HG02678 (cell line): ENCODE data around the gene SEMA3E.

Source experiments
- ATAC-seq: cut with Tn5 transposase; IDR thresholded peaks from one replicate; pipeline ENCODE4 v1.9.1; 2021; ENCODE audit warnings: mild to moderate bottlenecking, moderate library complexity; ENCODE audit not compliant: unreplicated experiment

The SEMA3E gene

DNA sequence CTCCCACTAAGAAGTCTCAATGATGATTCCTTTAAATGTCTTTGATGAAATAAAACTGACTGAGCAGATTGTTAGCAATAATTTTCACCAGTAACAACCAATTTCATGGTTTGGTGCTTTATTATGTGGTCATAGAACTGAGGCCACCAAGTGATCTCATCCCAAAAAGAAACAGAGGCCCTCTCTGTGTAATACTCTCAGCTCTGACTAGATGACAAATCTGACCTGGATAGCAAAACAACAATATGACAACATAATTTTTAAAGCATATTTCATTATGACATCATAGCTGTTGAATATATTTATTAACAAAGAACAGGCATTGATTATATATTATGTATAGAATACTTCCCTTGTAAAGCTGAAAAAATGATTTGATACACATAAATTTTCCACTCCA is 5.9 kb downstream of the SEMA3E start:
- no peak for ATAC-seq

DNA sequence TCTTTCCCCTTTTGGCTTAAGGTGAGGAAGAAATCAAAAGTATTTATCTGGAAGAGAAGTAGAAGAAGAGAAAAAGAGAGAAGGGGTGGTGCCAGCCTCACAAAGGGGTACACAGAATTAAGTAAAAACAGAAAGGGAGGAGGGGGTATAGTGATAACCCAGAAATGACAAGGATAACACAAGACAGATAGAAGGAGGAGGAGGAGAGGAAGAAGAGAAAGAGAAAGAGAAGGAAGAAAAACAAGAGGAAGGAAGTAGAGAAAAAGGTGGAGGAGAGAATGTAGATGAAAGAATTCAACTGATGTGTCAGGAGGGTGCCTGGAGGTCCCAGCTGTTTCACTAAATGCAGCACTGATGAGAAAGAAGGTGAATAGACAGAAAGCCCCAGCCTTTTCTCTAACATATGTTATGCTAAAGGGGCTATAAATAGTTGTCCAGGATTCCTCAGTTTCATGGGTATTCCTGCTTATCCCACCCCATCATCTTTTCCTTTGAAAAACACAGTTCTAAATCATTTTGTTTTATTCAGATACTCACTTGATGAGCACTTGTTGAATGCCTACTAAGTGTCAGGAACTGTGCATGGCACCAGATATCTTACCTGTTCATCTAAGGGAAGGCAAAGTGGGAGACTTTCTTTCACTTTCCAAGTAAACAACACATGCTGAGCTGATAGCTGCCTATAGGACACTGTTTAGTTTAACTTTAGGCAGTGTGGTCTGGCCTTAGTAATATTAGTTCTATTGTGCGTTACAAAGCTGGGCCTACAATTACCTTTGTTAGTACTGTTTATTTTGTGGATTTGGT is 8.0 kb downstream of the SEMA3E start:
- no peak for ATAC-seq

DNA sequence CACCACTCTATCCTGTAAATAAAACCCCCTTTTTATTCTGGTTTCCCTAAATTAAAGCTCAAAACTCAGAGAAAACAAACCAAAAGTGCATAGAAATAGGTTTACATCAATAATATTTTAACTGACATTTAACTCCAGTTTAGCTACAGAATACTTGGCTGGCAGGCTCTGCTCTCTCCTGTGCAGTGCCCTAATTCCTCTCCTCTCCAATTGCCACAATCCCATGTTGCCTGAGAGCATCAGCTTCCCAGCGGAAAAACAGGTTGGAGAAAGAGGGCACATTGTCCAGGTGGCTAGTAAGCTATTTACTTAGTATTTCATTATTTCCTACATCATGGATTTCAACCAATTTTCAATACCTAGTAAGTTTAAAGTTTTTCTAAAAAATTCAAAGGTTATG is 8.7 kb downstream of the SEMA3E start:
- no peak for ATAC-seq

DNA sequence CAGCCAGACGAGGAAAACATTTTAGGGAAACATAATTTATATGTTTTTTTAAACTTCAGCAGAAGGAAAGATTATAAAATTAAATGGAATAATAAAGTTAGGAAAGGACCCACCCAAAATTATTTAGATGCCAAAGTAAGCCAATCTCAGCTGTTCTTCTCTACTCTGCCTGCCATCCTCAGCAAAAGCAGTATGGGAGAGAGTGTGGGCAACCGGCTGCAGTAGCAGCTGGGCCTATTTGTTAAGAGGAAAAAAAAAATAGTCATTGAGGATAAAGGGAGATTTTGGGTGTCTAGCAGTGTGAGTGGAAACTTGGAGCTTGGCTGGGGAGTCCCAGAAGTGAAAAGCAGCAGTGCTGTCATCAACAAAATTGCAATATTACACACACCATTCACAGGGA is 15.4 kb downstream of the SEMA3E start:
- no peak for ATAC-seq

DNA sequence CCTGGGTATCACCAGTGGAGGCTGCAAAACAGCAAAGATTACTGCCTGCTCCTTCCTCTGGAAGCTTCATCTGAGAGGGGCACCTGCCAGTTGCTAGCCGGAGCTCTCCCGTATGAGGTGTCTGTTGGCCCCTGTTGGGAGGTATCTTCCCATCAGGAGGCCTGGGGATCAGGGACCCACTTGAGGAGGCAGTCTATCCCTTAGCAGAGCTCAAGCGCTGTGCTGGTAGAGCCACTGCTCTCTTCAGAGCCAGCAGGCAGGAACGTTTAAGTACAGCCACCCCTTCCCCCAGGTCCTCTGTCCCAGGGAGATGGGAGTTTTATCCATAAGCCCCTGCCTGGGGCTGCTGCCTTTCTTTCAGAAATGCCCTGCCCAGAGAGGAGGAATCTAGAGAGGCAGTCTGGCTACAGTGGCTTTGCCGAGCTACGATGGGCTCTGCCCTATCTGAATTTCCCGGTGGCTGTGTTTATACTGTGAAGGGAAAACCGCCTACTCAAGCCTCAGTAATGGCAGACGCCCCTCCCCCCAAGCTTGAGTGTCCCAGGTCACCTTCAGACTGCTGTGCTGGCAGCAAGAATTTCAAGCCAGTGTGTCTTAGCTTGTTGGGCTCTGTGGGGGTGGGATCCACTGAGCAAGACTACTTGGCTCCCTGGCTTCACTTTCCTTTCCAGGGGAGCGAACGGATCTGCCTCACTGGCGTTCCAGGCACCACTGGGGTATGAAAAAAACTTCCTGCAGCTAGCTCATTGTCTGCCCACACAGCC is 19.6 kb downstream of the SEMA3E start:
- ATAC-seq, result no peak

DNA sequence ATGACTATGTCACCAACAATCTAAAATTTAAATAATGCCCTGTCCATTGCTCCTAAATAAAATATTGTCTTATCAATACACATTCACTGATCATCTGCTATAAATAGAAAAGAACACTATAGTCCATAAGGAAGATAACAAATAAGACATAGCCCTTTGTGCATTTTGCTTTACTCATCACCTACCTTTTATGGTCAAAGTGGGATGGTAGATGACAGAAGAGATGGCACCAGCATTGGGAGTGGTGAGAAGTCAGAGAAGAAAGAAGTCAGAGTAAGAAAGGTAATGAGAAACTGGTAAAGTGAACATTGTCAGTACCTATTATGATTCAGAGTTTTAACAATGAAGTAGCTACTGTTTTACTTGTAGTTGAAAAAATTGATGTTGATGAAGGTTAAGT is 31.1 kb downstream of the SEMA3E start:
- ATAC-seq, result no peak

DNA sequence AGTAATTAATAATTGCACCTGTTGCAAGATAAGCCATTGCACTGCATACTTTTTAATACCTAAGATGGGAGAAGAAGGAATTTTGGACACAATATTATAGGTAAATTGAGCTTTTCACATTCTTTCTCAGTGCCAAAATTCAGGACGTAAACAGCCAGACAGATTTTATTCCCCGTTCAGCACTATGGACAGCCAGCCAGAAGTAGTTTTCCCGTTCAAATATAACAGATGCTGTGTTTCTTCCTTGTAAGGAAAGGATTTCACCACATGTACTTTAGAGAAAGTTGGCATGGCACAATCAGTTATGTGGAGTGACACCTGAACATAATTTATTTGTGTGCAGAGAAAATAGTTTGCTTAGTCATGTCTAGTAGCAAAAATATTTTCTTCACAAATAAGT is 34.8 kb downstream of the SEMA3E start:
- ATAC-seq, result no peak

DNA sequence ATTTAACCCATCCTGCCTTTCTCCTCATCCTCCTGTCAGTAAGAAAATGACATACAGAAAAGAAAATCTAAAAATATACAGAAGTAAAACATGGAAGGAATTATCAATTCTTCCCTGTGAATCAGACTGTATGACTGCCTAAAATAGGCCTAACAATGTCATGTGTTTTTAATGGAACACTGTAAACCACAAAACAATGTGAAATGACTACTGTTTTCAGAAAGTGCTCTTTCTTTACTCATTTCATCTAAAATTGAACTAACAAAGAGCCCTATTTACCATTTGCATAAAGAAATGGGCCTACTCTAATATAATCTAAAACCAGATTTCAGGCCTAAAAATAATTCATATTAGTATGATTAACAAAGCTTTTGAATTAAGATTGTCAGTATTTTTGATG is 35.7 kb downstream of the SEMA3E start:
- ATAC-seq, result no peak

DNA sequence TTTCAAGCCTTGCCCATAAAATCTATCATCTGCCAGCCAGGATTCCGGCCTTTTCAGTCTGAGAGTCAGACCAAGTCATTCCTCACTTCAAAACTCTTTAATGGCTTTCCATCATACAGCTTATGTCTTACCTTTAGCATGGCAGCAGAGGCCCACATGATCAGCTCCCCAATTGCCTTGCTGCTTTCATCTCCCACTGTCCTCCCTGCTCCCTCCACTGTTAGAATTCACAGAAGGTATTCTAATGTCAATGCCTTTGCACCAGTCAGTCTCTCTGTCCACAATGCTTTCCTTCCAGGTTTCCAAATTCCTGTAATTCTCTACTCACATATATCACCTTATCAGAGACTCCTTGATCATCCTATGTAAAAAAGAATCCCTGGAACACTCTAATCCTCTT is 37.2 kb downstream of the SEMA3E start:
- ATAC-seq, result no peak

DNA sequence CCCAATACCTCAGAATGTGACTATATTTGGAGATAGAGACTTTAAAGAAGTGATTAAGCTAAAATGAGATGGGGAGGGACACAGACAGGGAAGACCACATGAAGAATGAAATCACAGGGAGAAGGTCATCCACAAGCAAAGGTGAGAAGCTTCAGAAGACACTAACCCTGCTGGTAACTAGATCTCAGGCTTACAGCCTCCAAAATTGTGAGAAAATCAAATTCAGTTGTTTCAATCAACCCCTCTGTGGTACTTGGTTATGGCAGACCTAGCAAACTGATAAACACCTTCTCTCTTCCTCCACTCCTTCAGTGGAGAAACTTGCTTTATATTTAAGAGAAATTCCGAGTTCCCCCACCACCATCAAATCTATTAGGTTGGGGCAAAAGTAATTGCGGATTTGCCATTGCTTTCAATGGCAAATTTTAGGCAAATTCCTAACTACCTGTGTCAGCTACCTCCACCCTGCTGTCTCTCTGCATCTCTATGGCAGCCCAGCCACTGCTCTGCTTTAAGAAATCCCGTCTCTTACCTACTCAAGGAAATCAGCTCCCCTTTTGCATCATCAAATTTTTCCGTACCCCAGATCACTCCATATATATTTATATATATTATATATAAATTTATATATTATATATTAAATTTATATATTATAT is 38.2 kb downstream of the SEMA3E start:
- ATAC-seq, result no peak

DNA sequence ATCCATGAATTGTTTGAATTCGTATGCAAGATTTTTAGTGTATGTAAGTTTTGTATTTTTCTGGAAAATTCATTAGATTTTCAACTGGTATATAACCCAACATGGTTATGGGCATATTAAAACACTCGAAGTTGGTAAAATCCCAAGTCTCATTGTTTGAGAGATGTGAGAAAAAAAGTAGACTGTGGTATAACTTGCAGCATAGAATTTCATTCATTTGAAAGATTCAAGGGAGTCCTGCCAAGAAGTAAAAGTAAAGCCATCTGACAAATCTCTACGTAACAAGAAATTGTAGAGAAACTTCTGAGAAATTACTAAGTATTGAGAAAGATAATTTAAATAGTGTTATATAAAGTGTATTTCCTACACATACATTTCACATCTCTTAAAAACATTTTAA is 40.2 kb downstream of the SEMA3E start:
- no peak for ATAC-seq

DNA sequence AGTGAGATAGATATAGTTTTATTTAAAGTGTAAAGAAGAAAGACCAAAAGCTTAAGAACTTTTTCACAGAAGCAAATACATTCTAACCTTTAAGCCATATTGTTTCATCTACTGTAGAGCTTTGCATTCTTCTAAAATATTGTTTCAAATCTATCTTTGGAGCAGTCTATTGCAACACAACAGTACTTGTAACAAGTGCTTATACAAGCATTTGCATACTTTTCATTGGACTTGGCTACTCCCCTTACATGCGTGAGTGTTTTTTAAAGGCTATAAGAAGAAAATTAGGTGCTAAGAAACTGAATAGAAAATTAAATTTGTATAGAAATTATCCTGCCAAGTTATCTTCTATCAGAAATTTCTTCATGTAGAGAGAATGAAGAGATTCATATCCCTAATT is 45.3 kb downstream of the SEMA3E start:
- no peak for ATAC-seq

DNA sequence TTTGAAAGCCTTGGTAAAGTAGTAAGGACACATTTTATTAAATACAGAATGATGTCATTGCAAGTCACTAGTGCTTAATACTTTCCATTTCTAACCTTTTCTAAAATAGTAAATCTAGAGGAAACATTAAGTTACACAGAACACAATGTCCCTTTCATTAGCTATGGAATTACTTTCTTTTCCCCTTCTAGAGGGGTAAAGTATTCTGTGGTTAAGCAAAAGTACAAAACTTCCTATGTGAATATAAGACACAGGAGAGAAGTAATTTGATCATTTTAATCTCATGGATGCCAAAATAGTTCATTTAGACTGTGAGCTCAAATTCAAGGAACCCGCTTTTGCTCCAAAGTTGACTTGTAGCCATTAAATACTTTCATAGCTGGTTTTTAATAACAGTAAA is 49.8 kb downstream of the SEMA3E start:
- ATAC-seq, result no peak

DNA sequence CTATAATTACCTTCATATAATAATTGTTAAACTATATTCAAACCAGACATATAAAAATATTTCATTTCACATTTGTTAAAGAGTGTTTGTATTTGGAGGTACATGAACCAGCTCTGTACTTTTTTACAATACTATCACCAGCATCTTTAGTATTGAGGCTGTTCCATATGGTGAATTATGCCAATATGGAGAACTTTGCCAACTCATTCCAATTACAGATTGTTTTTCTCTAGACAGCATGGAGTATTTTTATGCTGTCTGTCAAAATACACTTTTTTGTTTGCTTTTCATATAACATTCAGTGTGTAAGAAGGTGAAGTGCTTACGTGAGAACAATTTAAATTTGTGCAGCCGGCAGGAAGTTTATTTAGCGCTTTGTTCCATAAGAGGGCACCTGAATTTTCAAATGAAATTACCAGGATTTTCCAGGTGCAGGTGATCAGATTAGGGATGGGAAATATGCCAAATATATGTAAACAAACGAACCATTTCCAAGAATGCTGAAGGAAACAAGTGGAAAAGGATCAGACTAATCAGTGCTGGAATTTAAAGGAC is 54.9 kb downstream of the SEMA3E start:
- no peak for ATAC-seq

DNA sequence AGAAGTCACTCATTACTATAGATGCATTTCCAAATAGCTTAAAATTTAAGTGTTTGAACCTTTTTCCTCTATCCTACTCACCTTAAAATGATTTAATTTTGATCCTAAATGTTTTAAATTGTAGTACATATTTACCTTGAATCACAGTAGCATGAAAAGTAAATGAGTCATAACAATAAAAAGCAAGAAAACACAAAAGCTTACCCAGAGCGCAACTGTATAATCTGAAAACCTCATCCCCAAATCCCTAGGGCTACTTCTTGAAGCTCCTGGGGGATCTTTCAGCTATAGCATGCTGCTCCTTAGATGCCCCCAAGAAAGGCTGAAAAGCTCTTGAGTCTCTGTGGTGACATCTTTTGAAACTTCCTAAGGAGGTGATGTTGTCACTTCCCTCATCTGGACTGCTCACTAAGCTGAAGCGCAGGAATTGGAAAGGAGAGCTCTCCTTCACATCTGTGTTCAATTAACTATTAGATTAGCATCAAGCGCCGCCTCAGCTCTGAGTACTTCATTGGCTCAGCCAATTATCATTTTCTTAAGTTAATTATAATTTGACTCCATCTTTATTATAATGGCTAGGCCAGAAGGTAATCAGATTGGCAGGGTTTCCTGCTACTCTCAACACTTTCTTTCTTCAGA is 60.2 kb downstream of the SEMA3E start:
- no peak for ATAC-seq

DNA sequence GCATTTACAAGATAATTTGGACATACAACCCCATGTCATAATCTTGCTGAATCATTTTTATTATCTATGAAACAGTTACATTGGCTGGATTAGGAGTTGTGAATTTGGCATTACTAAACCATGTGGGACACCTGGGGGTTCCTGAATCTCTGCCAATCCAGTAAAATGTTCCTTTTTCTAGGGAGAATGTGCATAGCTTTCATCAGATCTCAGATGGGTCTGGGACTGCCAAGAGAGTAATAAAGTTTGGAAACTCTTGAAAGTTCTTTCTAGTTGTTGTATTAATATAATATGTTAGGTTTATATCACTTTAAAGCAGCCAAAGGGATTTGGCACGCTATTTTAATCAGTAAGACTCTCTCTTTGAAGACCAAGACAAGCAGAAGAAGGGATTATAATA is 62.7 kb downstream of the SEMA3E start:
- ATAC-seq, result no peak

DNA sequence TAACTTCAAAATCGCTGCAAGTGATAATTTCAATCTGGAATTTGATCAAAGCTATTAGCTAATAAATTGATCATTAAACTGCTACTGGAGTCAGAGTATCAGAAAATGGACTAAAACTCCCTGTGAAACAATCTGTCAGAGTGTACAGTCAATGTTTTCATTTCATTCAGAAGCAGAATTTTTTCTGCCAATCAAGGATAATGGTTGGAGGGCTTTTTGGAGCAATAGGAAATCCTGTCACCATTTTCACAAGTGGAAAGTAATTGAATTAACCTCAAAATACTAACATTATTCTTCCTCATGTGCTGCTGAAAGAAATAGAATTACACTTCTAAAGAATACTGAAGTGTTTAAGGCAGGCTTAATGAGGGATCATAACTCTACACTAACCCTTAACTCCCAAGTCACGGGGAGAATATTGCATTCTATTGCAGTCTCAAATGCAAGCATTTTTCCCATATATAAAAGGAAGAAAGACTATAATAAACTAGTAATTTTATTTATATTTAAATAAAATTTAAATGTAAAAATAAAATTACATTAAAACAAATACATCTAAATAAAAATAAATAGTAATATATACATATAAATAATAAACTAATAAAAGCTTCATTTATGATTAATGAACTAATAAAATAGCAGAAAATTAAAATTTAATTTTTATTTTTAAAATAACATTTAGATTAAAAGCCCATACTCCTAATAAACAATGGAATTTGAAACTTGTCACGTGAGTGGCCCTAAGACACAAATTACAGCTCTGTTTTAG is 67.1 kb downstream of the SEMA3E start:
- no peak for ATAC-seq

DNA sequence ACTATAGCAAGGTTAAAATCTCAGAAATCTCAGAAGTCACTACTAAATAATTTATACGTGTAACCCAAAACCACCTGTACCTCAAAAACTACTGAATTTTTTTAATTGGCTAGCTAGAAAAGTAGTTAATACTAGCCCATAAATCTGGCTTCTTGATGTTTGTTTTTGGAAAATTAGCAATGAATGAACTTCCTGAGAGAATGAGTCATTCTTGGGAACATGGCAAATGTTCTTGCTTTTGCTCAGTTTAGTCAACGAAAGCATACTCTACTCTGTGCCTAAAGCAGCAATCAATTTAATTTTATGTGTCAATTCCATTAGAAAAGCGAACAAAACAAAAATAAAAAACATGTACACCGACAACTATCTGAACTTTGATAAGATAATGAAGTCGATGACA is 69.2 kb downstream of the SEMA3E start:
- ATAC-seq, result no peak

DNA sequence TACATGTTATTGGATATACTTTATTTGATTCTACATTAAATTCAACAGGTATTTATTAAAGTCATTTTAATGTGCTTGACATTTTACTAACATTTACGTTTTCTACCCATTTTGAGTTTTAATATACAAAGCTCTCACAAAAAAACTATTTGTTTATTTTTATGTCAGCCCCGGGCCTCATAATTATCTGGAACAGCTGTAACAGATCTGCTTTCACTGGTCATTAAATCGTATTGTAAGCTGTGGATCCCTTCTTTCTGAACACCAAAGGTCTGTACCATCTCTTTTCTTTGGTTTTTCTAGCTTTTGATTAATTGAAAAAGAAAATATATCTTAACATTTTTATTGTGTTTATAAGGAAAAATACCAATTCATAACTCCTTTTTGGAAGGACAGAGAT is 73.5 kb downstream of the SEMA3E start:
- ATAC-seq, result no peak

DNA sequence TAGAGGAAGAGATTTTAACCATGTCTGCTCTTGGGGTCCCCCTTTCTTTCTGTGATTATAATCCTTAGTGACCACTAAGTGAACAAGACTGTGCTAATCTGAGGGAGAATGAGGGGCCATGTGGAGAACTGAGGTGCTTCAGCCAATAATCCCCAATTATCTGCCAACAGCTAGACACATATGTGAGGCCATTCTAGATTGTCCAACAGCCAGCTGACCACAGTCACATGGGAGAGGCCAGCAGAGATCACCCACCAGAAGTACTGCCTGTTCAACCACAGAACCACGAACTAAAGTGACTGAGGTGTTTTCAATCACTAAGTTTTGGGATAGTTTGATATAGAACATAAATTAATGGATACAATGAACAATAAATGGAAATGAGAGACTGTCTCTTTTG is 74.3 kb downstream of the SEMA3E start:
- no peak for ATAC-seq
